GM19239 (cell line): ENCODE measurements around the gene KRTAP10-11.
"Not testable (repeated sequence)": the region's sequence is repeated elsewhere in the genome, so short reads cannot be mapped to it uniquely, and the experiment has no call there.

Experiments
- DNase-seq: peaks from one replicate; pipeline ENCODE4 v3.0.0; 2011; ENCODE audit warnings: low spot score; ENCODE audit not compliant: insufficient read length
- FAIRE-seq: peaks from 2 replicates; lab custom pipeline; 2011; peaks lifted over from hg19 to GRCh38; lab: Jason Lieb, UNC

KRTAP10-11 gene

DNA sequence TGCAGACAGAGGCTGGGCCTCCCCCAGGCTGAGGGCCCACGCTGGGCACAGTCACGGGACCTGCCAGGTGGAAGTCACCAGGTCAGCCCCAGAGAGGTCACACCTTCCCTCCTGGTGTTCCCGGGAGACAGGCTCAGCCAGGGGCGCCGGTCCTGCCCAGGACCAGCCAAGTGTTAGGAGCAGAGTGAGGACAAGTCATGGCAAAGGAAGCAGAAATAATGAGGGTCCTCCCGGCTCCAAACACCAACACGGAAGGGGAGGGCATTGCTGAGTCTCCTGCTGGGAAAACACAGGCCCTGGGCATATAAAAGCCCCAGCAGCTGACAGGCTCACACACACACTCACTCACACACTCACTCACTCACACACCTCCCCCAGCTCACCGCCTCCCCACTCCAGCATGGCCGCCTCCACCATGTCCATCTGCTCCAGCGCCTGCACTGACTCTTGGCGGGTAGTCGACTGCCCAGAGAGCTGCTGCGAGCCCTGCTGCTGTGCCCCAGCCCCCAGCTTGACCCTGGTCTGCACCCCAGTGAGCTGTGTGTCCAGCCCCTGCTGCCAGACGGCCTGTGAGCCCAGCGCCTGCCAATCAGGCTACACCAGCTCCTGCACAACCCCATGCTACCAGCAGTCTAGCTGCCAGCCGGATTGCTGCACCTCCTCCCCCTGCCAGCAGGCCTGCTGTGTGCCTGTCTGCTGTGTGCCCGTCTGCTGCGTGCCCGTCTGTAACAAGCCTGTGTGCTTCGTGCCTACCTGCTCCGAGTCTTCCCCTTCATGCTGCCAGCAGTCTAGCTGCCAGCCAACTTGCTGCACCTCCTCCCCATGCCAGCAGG lies 9.0 kb upstream of the KRTAP10-11 start, which contains the start of gene KRTAP10-10:
KRTAP10-10 (plus strand) TSS at position 339 of the 833 bp plus-strand sequence; CDS start at position 401, 62 bp downstream.
- FAIRE-seq, result no peak

DNA sequence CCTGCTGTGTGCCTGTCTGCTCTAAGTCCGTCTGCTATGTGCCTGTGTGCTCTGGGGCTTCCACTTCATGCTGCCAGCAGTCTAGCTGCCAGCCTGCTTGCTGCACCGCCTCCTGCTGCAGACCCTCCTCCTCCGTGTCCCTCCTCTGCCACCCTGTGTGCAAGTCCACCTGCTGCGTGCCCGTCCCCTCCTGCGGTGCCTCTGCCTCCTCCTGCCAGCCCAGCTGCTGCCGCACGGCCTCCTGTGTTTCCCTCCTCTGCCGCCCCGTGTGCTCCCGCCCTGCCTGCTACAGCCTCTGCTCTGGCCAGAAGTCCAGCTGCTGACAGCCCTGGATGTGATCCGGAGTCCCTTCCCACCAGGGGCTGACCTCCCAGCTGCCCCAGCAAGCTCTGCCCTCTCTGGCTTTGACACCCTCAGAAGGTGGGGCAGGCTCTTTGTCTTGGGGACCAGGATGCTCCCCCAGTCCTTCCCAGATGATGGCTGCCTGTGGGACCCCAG lies 8.3 kb upstream of the KRTAP10-11 start:
- FAIRE-seq, DNase-seq: not testable (repeated sequence)

More for the DNA sequence above, 9.0 kb upstream of the KRTAP10-11 start, which contains the start of gene KRTAP10-10:
- DNase-seq, result no peak

DNA sequence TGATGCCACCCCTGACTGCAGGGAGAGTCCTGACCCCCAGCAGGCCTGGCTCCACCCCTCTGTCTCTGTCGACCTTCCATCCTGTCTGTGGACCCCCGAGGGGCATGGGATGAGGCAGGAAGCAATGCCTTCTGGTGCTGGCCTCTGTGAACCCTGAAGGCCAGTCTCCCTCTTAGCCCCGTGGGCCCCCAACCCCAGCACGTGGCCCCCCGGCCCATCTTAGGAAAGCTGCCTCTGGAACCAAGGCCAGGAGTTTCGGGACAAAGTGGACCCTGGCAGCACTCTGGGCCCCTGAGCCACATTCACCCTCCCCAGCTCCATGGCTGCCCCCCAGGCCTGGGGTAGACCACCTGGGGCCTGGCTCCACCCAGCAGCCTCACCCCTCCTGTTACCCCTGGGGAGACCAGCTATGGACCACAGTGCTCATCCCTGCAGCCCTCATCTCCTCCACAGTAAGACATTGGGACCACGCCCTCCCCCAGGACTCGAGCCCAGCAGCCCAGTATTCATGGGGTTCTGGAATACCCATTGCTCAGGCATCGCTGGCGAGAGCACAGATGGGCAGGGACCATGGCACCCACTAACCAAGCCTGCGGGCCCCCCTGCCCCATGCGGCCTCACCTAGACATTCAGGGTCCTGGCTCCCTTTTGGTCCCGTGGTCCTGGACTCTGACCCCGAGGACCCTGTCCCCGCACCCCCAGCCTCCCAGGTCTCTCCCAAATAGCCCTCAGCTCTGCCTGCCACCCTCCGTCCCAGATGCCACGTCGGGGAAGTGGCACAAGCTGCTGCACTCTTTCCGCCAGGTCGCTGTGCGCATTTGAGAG lies 7.5 kb upstream of the KRTAP10-11 start:
- not testable (repeated sequence) for DNase-seq, FAIRE-seq

DNA sequence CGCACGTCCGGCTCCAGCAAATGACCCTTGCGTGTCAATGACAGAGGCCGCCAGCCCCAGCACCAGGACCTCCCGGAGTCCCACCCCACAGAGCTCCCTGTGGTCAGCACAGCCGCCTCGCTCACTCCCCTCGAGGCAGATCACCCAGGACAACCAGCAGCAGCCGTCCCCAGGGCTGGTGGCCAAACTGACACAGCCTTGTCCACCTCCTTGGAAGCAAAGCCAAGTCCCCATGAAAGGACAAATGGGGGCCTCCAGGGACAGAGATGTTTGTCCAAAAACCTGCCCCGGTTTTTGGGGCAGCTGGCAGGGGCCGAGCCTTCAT lies 6.9 kb upstream of the KRTAP10-11 start:
- FAIRE-seq, result no peak

DNA sequence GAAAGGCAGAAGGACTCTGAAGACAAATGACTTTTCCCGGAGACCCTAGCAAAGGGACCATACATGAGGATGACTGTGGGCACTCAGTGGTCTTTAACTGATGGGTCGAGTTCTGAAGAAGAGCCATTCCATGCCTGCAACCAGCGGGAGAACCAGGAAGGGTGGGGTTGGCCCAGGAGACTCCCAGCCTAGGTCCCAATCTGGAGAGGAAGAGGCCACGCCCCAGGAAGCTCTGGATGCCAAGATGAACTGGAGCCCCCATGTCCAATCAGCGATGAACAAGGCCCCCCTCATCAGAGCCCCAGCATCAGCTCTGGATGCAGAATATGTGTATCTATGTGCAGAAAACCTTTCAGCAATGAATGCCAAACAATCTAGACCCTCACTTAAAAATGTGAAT lies 5.5 kb upstream of the KRTAP10-11 start:
- FAIRE-seq, result no peak
- DNase-seq, result no peak

More for the DNA sequence above, 6.9 kb upstream of the KRTAP10-11 start:
- no peak for DNase-seq

DNA sequence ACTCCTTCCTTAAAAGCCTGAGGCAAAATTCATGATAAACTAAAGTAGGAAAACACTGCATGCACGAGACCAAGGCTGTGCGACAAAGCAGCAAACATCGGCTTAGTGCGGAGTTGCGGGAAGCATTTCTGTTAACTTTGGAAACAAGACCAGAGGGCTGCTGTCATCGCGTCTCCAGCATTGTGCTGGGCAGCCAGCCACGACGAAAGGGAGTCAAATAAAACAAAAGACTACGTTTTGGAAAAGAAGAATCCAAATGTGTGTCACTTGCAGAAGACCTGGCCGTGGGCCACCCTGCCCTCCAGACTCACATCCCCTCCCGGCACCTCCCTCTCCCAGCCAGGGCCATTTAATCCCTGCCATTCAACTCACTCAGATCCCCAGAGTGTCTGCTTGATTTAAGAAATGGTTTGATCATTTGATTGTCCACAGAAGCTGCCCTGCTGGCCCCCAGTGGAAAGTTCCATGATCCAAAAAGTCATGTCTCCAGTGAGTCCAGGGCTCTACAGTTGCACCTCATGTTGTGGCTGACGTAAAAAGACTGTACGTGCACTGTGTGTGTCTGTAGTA lies 2.4 kb upstream of the KRTAP10-11 start:
- FAIRE-seq (no peak), DNase-seq (no peak)

DNA sequence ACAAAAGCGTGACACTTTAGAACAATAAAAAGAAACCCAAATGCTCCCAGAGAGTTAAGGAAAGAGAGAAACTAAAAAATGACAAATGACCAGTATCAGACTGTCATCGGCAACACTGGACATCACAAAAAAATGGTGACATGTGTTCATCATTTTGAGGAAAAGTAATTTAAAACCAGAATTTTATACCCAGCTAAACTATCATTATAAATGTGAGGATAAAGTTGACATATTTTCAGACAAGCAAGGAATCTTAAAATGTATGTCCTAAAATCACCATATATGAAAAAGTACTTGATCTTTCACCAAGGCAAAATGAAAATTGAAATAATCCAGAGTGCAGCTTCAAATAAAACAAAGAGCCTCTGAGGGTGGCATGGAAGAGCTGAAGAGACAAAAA lies 1.3 kb upstream of the KRTAP10-11 start:
- FAIRE-seq, result no peak

DNA sequence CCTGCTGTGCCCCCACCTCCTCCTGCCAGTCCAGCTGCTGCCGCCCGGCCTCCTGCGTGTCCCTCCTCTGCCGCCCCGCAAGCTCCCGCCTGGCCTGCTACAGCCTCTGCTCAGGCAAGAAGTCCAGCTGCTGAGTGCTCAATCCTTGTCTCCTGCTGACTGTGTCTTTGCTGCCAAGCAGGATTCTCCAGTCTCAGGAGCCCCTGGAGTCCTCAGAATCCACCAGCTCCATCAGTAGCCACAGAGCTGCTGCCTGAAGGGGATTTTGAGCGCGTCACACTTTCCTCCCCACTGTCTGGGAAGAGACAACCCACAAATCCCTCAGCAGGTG lies 973 bp downstream of the KRTAP10-11 start:
- DNase-seq, result no peak
- FAIRE-seq, result no peak

More for the DNA sequence above, 1.3 kb upstream of the KRTAP10-11 start:
- no peak for DNase-seq

DNA sequence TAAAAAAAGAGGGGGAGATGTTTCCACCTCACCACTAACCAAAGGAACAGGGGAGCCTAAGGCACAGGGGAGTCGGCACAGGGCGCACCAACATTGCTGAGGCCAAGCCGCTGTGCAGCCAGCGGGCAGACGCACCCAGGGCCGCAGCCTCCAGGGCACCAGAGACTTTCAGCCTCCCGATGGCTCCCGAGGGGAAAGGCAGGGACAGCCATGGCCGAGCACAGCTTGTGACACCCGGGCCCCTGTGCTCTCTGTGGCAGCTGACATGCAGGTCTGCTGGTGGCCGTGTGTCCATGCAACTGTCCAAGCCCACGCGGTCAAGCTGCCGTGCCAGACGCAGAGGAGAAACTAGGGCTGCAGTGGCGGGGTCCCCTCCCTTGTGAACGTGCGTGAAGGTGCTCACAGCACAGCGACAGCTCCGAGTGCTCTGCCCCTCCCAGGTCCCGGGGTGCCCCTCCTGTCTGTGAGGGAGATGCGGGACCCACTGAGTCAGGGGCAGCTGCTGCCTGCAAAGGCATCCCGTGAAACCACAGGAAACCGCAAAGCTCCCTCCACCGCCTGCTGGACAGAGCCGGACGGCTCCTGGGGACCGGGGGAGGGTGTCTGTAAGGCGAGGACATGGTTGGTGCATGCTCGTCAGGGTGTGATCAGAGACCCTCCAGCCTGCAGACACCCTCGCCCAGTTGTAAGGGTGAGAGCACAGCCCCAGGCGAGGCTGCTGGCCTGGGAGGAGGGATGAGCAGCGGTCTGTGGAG lies 2.5 kb downstream of the KRTAP10-11 start:
- FAIRE-seq, result no peak
- no peak for DNase-seq

DNA sequence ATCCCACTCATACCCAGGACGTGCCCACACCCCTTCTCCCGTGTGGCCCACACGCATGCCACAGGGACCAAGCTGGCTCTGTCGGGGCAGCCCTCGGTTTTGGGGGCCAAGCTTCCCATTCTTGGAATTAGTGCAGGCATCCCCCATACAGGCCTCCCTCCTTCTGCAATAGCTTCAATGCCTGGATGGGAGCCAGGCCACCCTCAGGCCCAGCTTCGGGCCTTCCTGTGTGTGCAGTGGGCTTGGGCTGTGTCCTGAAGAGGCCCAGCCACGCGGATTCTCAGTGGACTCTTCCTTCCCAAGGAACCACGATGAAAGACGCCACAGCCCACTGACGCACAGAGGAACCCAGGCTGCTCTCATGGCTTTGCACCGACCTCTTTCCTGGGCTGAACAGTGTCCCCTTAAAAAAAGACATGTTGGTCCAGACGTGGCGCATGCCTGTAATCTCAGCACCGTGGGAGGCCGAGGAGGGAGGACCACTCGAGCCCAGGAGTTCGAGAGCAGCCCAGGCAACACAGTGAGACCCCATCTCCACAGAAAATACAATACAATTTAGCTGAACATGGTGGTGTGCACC lies 3.4 kb downstream of the KRTAP10-11 start:
- DNase-seq, result no peak
- no peak for FAIRE-seq

DNA sequence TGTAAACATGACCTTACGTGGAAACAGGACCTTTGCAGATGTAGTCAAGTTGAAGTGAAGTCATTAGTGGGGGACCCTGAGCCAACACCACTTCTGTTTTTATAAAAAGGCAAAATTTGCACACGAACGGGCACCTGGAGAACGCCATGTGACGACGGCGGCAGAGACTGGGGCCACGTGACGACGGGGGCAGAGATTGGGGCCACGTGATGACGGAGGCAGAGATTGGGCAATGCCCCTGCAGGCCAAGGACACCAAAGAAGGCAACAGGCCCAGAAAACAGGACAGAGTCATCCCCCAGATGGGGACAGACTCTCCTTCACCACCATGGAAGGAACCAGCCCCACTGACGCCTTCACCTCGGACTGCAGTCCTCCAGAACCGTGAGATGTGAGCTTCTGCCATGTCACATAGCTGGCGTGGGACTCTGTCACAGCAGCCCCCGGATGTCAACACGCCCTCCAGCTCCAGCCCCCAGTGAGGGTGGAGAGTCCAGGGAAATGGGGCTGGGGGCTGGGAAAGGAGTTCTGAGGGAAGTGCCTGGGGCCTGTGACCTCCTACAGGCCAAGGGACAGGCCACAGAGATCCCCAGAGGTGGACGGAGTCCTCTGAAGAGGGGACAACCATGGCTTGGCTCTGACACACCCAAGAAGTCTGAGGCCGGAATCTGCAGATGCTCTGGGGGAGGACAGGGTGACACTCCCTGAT lies 4.2 kb downstream of the KRTAP10-11 start:
- DNase-seq (no peak), FAIRE-seq (no peak)

DNA sequence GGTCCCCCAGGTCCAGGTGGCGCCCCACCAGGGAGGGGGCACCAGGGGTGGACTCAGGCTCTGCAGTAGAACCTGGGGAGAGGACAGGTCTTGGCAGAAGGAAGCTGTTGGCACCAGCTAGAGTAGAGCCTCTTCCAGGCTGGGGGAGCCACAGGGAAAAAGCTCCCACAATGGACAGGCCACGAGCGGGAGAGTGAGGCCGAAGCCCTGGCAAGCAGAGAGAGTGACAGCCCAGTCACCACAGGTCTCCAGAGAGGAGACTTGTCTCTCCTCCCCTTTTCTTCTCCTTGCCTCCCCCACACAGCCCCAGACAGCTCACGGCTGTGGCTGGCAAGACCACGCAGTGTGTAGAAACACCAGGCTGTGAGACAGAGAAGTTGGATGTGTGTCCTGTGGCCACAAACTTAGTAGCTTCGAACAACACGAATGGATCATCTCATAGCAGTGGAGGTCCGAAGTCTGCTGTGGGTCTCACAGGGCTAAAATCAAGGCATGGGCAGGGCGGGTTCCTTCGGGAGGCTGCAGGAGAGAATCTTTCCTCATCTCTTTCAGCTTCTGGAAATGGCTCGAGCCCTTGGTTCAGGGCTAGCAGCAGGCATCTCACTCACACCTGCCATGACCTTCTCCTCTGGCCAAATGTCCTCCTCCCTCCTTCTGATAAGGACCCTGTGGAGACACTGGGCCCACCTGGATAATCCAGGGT lies 4.9 kb downstream of the KRTAP10-11 start:
- DNase-seq, result no peak

DNA sequence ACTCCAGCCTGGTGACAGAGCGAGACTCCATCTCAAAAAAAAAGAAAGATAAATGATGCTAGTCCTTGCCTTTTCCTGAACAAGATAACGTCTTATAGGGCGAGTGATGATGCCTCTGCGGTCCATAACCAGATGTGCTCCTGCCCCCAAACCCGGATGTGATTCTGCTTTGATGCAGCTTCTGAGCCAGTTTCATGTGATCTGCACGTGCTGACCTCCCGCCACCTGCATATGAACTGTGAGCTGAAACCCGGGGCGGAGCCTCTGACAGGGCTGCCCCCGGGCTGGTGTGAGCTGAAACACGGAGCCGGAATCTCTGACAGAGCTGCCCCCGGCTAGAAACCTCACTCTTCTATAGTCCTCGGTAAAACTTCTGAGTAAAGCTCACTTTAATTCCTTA lies 6.9 kb downstream of the KRTAP10-11 start:
- no peak for FAIRE-seq

More for the DNA sequence above, 4.9 kb downstream of the KRTAP10-11 start:
- no peak for FAIRE-seq

DNA sequence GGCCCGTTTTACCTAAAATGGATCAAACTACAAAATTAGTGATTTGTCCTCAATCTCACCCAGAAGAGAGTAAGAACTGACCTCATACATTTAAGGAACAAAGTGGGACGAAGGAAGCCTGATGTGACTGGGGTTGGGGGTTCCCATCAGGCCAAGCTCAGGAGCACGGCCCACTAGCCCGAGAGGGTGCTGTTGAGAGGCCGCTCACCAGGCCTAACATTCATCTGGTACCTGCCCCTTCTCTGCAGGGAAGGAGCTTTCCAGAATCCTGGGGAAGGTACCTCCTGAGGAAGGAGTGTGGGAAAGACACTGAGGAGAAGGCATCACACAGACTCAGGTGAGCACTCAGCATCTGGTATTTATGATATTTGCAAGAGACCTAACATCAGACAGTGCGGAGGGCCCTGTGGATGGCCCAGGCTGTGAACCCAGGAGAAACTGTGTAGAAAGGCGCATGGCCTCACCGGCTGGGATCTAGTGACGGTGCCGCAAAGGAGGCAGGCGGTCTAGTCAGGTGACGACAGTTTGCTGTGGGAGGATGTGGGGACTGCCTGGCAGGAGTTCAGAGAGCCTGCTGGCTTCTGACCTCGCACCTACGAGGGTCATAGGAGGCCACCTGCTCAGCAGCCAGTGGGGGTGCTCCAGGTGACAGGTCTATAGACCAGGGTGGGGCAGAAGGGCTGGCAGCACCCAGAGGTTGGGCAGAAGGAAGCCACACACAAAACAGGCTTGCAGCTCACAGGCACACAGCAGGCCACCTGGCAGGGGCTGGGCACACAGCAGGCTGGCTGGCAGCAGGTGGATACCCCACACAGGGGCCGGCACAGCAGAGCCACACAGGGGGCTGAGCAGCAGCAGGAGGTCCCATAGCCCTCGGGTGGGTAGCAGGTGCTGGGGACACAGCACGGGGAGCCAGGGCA lies 7.7 kb downstream of the KRTAP10-11 start:
- FAIRE-seq (no peak), DNase-seq (no peak)

More for the DNA sequence above, 6.9 kb downstream of the KRTAP10-11 start:
- no peak for DNase-seq

DNA sequence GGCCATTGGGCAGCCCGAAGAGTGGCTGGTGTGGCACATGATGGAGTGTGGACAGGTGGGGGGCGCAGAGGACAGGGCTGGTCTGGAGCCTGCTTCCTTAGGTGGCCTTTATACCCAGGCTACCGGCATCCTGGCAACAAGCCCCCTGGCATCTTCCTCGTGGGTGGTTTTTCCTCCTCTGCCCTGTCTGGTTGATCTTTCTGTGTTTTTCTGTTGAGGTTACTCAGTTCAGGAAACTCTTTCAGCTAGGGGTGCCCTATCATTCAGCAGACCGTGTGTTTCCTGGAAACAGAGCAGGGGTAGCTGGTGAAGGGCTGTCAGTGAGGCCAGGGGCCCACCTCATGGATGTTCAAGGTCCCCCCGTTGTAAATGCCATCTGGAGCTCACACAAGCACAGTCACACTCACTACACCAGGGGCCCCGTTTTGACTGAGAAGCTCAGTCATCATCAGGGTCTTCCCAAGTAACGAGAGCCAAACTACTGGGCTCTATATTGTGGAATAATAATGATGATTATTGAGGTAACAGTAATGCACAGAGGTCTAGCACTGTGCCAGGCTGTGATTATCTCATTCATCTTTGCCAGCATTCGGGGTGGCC lies 8.5 kb downstream of the KRTAP10-11 start, which contains the start of gene KRTAP12-4:
KRTAP12-4 (minus strand) TSS at position 84 of the 600 bp plus-strand sequence; CDS start at position 39, 45 bp downstream.
- DNase-seq (no peak), FAIRE-seq (no peak)

DNA sequence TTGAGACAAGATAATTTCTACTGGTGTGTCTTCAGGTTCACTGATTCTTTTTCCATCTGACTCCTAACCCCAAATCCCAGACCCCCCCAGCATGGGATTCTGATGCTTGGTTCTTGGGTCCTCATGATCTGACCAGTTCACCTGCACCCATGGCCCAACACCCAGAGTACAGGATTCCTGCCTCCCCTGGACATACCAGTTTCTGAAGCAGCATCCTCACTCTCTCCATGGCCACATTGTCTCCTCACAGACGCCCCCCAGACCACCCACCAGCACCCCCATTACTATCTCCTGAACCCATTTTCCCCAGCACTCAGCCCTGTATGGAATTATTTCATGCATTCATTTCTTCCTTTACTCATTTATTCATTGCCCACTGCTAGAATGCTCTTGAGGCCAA lies 10.7 kb downstream of the KRTAP10-11 start:
- FAIRE-seq, result no peak
- no peak for DNase-seq
